LoVo (cell line): ENCODE data around the gene PPFIBP2.

ENCODE experiments used
- DNase-seq: peaks from one replicate; pipeline ENCODE4 v3.0.0-alpha.2; 2016; ENCODE audit warnings: low spot score

Gene PPFIBP2

GRCh38 chr11:7667460-7667859 lies 153.7 kb downstream of the PPFIBP2 start:
- no peak for DNase-seq

- no peak for DNase-seq
Measured at GRCh38 chr11:7668464-7668863, 154.7 kb downstream of the PPFIBP2 start.

GRCh38 chr11:7668911-7669310 lies 155.1 kb downstream of the PPFIBP2 start:
- no peak for DNase-seq

- DNase-seq: no peak
Measured at GRCh38 chr11:7670641-7671040, 156.8 kb downstream of the PPFIBP2 start.

- DNase-seq: no peak
Measured at GRCh38 chr11:7671347-7672215, 157.8 kb downstream of the PPFIBP2 start.

- DNase-seq: no peak
Measured at GRCh38 chr11:7672276-7672959, 158.6 kb downstream of the PPFIBP2 start.

- no peak for DNase-seq
Measured at GRCh38 chr11:7672960-7673723, 159.3 kb downstream of the PPFIBP2 start, which contains the start of gene CYB5R2. CYB5R2 (minus strand) TSS chr11:7673500; CDS start chr11:7672825, 675 bp downstream.

GRCh38 chr11:7673724-7674434 lies 160.1 kb downstream of the PPFIBP2 start:
- no peak for DNase-seq

- DNase-seq: no peak
Measured at GRCh38 chr11:7675631-7676030, 161.8 kb downstream of the PPFIBP2 start.

GRCh38 chr11:7677071-7677470 lies 163.3 kb downstream of the PPFIBP2 start:
- no peak for DNase-seq

GRCh38 chr11:7677796-7678201 lies 164.0 kb downstream of the PPFIBP2 start:
- DNase-seq: no peak

- no peak for DNase-seq
Measured at GRCh38 chr11:7683571-7683970, 169.8 kb downstream of the PPFIBP2 start.

- no peak for DNase-seq
Measured at GRCh38 chr11:7686761-7687160, 173.0 kb downstream of the PPFIBP2 start.

- DNase-seq: no peak
Measured at GRCh38 chr11:7687386-7687785, 173.6 kb downstream of the PPFIBP2 start.

GRCh38 chr11:7688238-7688826 lies 174.5 kb downstream of the PPFIBP2 start:
- peak; percentile 59 for DNase-seq

- no peak for DNase-seq
Measured at GRCh38 chr11:7689239-7689638, 175.4 kb downstream of the PPFIBP2 start.

- no peak for DNase-seq
Measured at GRCh38 chr11:7690648-7691047, 176.8 kb downstream of the PPFIBP2 start.

GRCh38 chr11:7691759-7692350 lies 178.1 kb downstream of the PPFIBP2 start:
- DNase-seq: no peak

- DNase-seq: no peak
Measured at GRCh38 chr11:7692426-7692825, 178.6 kb downstream of the PPFIBP2 start.

GRCh38 chr11:7694235-7694634 lies 180.4 kb downstream of the PPFIBP2 start:
- DNase-seq: no peak

- no peak for DNase-seq
Measured at GRCh38 chr11:7696424-7696823, 182.6 kb downstream of the PPFIBP2 start.
